HCT116 (cell line): ENCODE measurements around the gene GCNT1.

Source experiments
- EGR1 ChIP-seq: IDR thresholded peaks from 2 replicates; pipeline ENCODE4 v1.6.1; 2012; ENCODE audit warnings: low read depth
- EZH2 ChIP-seq: fragments of 200-600 bp; sonication (generic); IDR thresholded peaks from 2 replicates; pipeline ENCODE4 v1.6.1; 2017; ENCODE audit warnings: antibody characterized with exemption, mixed run types
- EZH2phosphoT487 ChIP-seq: fragments of 200-600 bp; IDR thresholded peaks from 2 replicates; pipeline ENCODE4 v1.6.1; 2018; ENCODE audit warnings: antibody characterized with exemption, borderline replicate concordance
- JUND ChIP-seq: IDR thresholded peaks from 2 replicates; pipeline ENCODE4 v1.6.1; 2012
- POLR2AphosphoS5 ChIP-seq: IDR thresholded peaks from 2 replicates; pipeline ENCODE4 v1.6.1; 2011; ENCODE audit warnings: mild to moderate bottlenecking, low read depth, low read length, moderate library complexity
- RAD21 ChIP-seq: IDR thresholded peaks from 2 replicates; pipeline ENCODE4 v1.6.1; 2012; ENCODE audit warnings: low read depth, mild to moderate bottlenecking
- SIN3A ChIP-seq: IDR thresholded peaks from 2 replicates; pipeline ENCODE4 v1.6.1; 2012; ENCODE audit warnings: low read depth
- TCF7L2 ChIP-seq: IDR thresholded peaks from 2 replicates; pipeline ENCODE4 v1.7.0; 2011; ENCODE audit warnings: borderline replicate concordance, inconsistent platforms; ENCODE audit not compliant: insufficient read depth, insufficient read length; ENCODE audit errors: extremely low read depth
- YY1 ChIP-seq: IDR thresholded peaks from 2 replicates; pipeline ENCODE4 v1.6.1; 2011; ENCODE audit warnings: low read length, low read depth, moderate library complexity, mild to moderate bottlenecking; ENCODE audit not compliant: insufficient replicate concordance; ENCODE audit errors: extremely low read depth
- TF ChIP-seq, protein P1 (sequence below), 3 experiments: fragments of 200-600 bp in 1 of 3; sonication (generic) in 1 of 3; IDR thresholded peaks in 2 of 3; conservative IDR thresholded peaks in 1 of 3; 2 replicates each; pipeline ENCODE4 v1.5.1; 2012 to 2017; ENCODE audit warnings: low read depth in 2 of 3, low read length in 2 of 3, antibody characterized with exemption in 1 of 3, borderline replicate concordance in 1 of 3, control low read depth in 1 of 3, mild to moderate bottlenecking in 1 of 3, mixed read lengths in 1 of 3, mixed run types in 1 of 3, moderate library complexity in 1 of 3; ENCODE audit not compliant: insufficient read depth in 1 of 3
- TF ChIP-seq, protein P2 (sequence below): IDR thresholded peaks from 2 replicates; pipeline ENCODE4 v1.6.1; 2012
- TF ChIP-seq, protein P3 (sequence below): IDR thresholded peaks from 2 replicates; pipeline ENCODE4 v1.6.1; 2012; ENCODE audit warnings: low read depth
- TF ChIP-seq, protein P4 (sequence below): IDR thresholded peaks from 2 replicates; pipeline ENCODE4 v1.6.1; 2011; ENCODE audit warnings: mild to moderate bottlenecking, low read length, moderate library complexity; ENCODE audit not compliant: insufficient replicate concordance; ENCODE audit errors: extremely low read depth

DNA sequence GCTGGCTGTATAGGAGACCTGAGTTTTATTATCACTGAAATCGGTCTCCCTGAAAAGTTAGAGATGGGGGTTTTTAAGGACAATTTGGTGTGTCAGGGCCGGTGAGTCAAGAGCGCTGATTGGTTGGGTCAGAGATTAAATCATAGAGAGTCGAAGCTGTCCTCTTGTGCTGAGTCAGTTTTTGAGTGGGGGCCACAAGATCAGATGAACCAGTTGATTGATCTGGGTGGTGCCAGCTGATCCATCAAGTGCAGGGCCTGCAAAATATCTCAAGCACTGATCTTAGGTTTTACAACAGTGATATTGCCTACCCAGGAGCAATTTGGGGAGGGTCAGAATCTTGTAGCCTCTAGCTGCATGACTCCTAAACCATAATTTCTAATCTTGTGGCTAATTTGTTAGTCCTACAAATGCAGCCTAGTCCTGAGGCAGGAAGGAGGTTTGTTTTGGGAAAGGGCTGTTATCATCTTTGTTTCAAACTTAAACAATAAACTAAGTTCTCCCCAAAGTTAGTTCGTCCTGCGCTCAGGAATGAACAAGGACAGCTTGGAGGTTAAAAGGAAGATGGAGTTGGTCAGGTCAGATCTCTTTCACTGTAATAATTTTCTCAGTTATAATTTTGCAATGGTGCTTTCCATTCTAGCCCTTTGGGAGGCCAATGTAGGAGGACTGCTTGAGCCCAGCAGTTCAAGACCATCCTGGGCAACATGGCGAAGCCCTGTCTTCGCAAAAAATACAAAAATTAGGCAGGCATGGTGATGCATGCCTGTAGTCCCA, 33.1 kb upstream of the GCNT1 start:
- TF ChIP-seq, protein P1, sequence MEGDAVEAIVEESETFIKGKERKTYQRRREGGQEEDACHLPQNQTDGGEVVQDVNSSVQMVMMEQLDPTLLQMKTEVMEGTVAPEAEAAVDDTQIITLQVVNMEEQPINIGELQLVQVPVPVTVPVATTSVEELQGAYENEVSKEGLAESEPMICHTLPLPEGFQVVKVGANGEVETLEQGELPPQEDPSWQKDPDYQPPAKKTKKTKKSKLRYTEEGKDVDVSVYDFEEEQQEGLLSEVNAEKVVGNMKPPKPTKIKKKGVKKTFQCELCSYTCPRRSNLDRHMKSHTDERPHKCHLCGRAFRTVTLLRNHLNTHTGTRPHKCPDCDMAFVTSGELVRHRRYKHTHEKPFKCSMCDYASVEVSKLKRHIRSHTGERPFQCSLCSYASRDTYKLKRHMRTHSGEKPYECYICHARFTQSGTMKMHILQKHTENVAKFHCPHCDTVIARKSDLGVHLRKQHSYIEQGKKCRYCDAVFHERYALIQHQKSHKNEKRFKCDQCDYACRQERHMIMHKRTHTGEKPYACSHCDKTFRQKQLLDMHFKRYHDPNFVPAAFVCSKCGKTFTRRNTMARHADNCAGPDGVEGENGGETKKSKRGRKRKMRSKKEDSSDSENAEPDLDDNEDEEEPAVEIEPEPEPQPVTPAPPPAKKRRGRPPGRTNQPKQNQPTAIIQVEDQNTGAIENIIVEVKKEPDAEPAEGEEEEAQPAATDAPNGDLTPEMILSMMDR (IDR thresholded peaks at IDR 0.05 in 2 of 3, conservative IDR thresholded peaks at IDR 0.05 in 1 of 3; ENCODE audit: borderline replicate concordance in 1 of 3, insufficient read depth in 1 of 3, low read depth in 2 of 3, low read length in 2 of 3), result no peak
- TF ChIP-seq EZH2 (no peak), POLR2AphosphoS5 (no peak), EGR1 (no peak), SIN3A (no peak), YY1 (no peak), RAD21 (no peak), EZH2phosphoT487 (no peak), TCF7L2 (no peak), JUND (no peak)
- TF ChIP-seq, protein P2, sequence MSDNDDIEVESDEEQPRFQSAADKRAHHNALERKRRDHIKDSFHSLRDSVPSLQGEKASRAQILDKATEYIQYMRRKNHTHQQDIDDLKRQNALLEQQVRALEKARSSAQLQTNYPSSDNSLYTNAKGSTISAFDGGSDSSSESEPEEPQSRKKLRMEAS, result no peak
- TF ChIP-seq, protein P3, sequence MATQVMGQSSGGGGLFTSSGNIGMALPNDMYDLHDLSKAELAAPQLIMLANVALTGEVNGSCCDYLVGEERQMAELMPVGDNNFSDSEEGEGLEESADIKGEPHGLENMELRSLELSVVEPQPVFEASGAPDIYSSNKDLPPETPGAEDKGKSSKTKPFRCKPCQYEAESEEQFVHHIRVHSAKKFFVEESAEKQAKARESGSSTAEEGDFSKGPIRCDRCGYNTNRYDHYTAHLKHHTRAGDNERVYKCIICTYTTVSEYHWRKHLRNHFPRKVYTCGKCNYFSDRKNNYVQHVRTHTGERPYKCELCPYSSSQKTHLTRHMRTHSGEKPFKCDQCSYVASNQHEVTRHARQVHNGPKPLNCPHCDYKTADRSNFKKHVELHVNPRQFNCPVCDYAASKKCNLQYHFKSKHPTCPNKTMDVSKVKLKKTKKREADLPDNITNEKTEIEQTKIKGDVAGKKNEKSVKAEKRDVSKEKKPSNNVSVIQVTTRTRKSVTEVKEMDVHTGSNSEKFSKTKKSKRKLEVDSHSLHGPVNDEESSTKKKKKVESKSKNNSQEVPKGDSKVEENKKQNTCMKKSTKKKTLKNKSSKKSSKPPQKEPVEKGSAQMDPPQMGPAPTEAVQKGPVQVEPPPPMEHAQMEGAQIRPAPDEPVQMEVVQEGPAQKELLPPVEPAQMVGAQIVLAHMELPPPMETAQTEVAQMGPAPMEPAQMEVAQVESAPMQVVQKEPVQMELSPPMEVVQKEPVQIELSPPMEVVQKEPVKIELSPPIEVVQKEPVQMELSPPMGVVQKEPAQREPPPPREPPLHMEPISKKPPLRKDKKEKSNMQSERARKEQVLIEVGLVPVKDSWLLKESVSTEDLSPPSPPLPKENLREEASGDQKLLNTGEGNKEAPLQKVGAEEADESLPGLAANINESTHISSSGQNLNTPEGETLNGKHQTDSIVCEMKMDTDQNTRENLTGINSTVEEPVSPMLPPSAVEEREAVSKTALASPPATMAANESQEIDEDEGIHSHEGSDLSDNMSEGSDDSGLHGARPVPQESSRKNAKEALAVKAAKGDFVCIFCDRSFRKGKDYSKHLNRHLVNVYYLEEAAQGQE, result no peak
- TF ChIP-seq, protein P4, sequence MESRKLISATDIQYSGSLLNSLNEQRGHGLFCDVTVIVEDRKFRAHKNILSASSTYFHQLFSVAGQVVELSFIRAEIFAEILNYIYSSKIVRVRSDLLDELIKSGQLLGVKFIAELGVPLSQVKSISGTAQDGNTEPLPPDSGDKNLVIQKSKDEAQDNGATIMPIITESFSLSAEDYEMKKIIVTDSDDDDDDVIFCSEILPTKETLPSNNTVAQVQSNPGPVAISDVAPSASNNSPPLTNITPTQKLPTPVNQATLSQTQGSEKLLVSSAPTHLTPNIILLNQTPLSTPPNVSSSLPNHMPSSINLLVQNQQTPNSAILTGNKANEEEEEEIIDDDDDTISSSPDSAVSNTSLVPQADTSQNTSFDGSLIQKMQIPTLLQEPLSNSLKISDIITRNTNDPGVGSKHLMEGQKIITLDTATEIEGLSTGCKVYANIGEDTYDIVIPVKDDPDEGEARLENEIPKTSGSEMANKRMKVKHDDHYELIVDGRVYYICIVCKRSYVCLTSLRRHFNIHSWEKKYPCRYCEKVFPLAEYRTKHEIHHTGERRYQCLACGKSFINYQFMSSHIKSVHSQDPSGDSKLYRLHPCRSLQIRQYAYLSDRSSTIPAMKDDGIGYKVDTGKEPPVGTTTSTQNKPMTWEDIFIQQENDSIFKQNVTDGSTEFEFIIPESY, result no peak
